Occipital lobe (tissue), 2 donors: Measurements from ENCODE around the gene MRPL28. TPM values are rescaled to one million over a fixed set of nuclear protein-coding genes. Genes with fewer than 3 reads are reported as not detected.
A peak's percentile ranks its signal among the peaks of the same experiment; 100 is the strongest.
"Not testable (repeated sequence)": the region's sequence is repeated elsewhere in the genome, so short reads cannot be mapped to it uniquely, and the experiment has no call there.

Source experiments
- DNase-seq: peaks from one replicate; lab custom pipeline; 2025; lab: John Stamatoyannopoulos, UW
- total RNA-seq: library from RNA; depleted of rRNA; stranded (reverse); fragments of >200 nt; gene quantifications from one replicate; pipeline ENCODE4 v1.2.3, GENCODE V29; 2014

Gene MRPL28
- total RNA-seq, 1 donor from 2014 or later: 28.1 TPM

- DNase-seq: no peak
Measured at GRCh38 chr16:373848-374615, 3.7 kb upstream of the MRPL28 start.

GRCh38 chr16:373020-373598 lies 2.8 kb upstream of the MRPL28 start:
- no peak for DNase-seq

GRCh38 chr16:372302-372983 lies 2.1 kb upstream of the MRPL28 start:
- no peak for DNase-seq

- DNase-seq: no peak
Measured at GRCh38 chr16:371515-372301, 1.4 kb upstream of the MRPL28 start.

GRCh38 chr16:370979-371514 lies 709 bp upstream of the MRPL28 start:
- no peak for DNase-seq

GRCh38 chr16:369866-370436 lies 387 bp downstream of the MRPL28 start:
- no peak for DNase-seq

GRCh38 chr16:369275-369865 lies 968 bp downstream of the MRPL28 start:
- DNase-seq: no peak

GRCh38 chr16:368388-369158 lies 1.8 kb downstream of the MRPL28 start:
- DNase-seq: no peak

- DNase-seq: no peak
Measured at GRCh38 chr16:367333-367903, 2.9 kb downstream of the MRPL28 start.

- DNase-seq: no peak
Measured at GRCh38 chr16:366476-366875, 3.9 kb downstream of the MRPL28 start.

GRCh38 chr16:364595-365491 lies 5.5 kb downstream of the MRPL28 start:
- no peak for DNase-seq

- no peak for DNase-seq
Measured at GRCh38 chr16:363766-364490, 6.4 kb downstream of the MRPL28 start.

GRCh38 chr16:363110-363765 lies 7.1 kb downstream of the MRPL28 start:
- DNase-seq: no peak

GRCh38 chr16:362702-362999 lies 7.7 kb downstream of the MRPL28 start:
- DNase-seq: not testable (repeated sequence)

GRCh38 chr16:361872-362701 lies 8.3 kb downstream of the MRPL28 start:
- DNase-seq: peak; percentile 53

- DNase-seq: peak; percentile 55
Measured at GRCh38 chr16:361341-361871, 8.9 kb downstream of the MRPL28 start.
